Mesenchymal stem cell (in vitro differentiated cells and primary cell): ENCODE results near the gene ADAT2.

Source experiments
- DNase-seq: peaks from one replicate; pipeline ENCODE4 v3.0.0-alpha.2; 2013
- H2AFZ ChIP-seq: one replicate; pipeline ENCODE4 v1.6.1; 2013; ENCODE audit warnings: low read depth, mild to moderate bottlenecking, control low read depth, inconsistent platforms, low read length, moderate library complexity
- H2AK5ac ChIP-seq: 2 replicates; pipeline ENCODE4 v1.6.1; 2013; ENCODE audit warnings: low read length, moderate library complexity, mild to moderate bottlenecking, inconsistent platforms; ENCODE audit not compliant: severe bottlenecking
- H2BK120ac ChIP-seq: one replicate; pipeline ENCODE4 v1.6.1; 2013; ENCODE audit warnings: low read depth, mild to moderate bottlenecking, inconsistent platforms, low read length, moderate library complexity
- H2BK12ac ChIP-seq, 2 experiments: one replicate each; pipeline ENCODE4 v1.6.1; 2013; ENCODE audit warnings: inconsistent platforms in 2 of 2, low read length in 2 of 2, mild to moderate bottlenecking in 2 of 2, moderate library complexity in 2 of 2, control low read depth in 1 of 2
- H2BK15ac ChIP-seq: one replicate; pipeline ENCODE4 v1.6.1; 2013; ENCODE audit warnings: mild to moderate bottlenecking, low read depth, inconsistent platforms; ENCODE audit not compliant: poor library complexity, severe bottlenecking
- H2BK5ac ChIP-seq: 2 replicates; pipeline ENCODE4 v1.6.1; 2013; ENCODE audit warnings: low read depth, mild to moderate bottlenecking, low read length, control low read depth, inconsistent platforms; ENCODE audit not compliant: poor library complexity, severe bottlenecking
- H3K14ac ChIP-seq, 2 experiments: one replicate each; pipeline ENCODE4 v1.6.1; 2013; ENCODE audit warnings: inconsistent platforms in 2 of 2, low read length in 2 of 2, control low read depth in 1 of 2, mild to moderate bottlenecking in 1 of 2, moderate library complexity in 1 of 2
- H3K18ac ChIP-seq, 2 experiments: one replicate each; pipeline ENCODE4 v1.6.1; 2013; ENCODE audit warnings: inconsistent platforms in 2 of 2, low read length in 2 of 2, control low read depth in 1 of 2, low read depth in 1 of 2, mild to moderate bottlenecking in 1 of 2
- H3K23ac ChIP-seq, 2 experiments: one replicate each; pipeline ENCODE4 v1.6.1; 2013; ENCODE audit warnings: inconsistent platforms in 2 of 2, low read length in 2 of 2, mild to moderate bottlenecking in 2 of 2, moderate library complexity in 2 of 2, control low read depth in 1 of 2
- H3K27ac ChIP-seq: 2 replicates; pipeline ENCODE4 v1.5.1; 2013; ENCODE audit warnings: mild to moderate bottlenecking, moderate library complexity, low read length, control low read depth, inconsistent platforms; ENCODE audit not compliant: poor library complexity, severe bottlenecking
- H3K27me3 ChIP-seq, 2 experiments: 2 replicates each; pipeline versions ENCODE4 v1.6.1 to v1.7.0; 2013; ENCODE audit warnings: low read length in 2 of 2, mild to moderate bottlenecking in 2 of 2, moderate library complexity in 2 of 2, control low read depth in 1 of 2, inconsistent platforms in 1 of 2; ENCODE audit not compliant: control insufficient read depth in 1 of 2, insufficient read depth in 1 of 2
- H3K36me3 ChIP-seq, 2 experiments: 2 replicates each; pipeline versions ENCODE4 v1.6.1 to v1.7.0; 2013; ENCODE audit warnings: low read length in 2 of 2, control low read depth in 1 of 2, inconsistent platforms in 1 of 2, low read depth in 1 of 2, mild to moderate bottlenecking in 1 of 2; ENCODE audit not compliant: insufficient read depth in 2 of 2, control insufficient read depth in 1 of 2
- H3K4ac ChIP-seq, 2 experiments: one replicate each; pipeline ENCODE4 v1.6.1; 2013; ENCODE audit warnings: inconsistent platforms in 2 of 2, low read length in 2 of 2, mild to moderate bottlenecking in 2 of 2, moderate library complexity in 2 of 2, control low read depth in 1 of 2, low read depth in 1 of 2
- H3K4me1 ChIP-seq: 2 replicates; pipeline ENCODE4 v1.6.1; 2013; ENCODE audit warnings: low read depth, low read length, control low read depth; ENCODE audit not compliant: control insufficient read depth, insufficient read depth
- H3K4me2 ChIP-seq: 2 replicates; pipeline ENCODE4 v1.6.1; 2013; ENCODE audit warnings: low read length, mild to moderate bottlenecking, inconsistent platforms; ENCODE audit not compliant: poor library complexity, severe bottlenecking
- H3K4me3 ChIP-seq, 2 experiments: 2 replicates each; pipeline versions ENCODE4 v1.5.1 to v1.7.0; 2013; ENCODE audit warnings: low read length in 2 of 2, mild to moderate bottlenecking in 2 of 2, control low read depth in 1 of 2, low read depth in 1 of 2; ENCODE audit not compliant: insufficient read depth in 1 of 2
- H3K79me1 ChIP-seq: replicated peaks from 2 replicates; pipeline ENCODE4 v1.6.1; 2013; ENCODE audit warnings: mild to moderate bottlenecking, control low read depth, low read length, inconsistent platforms; ENCODE audit not compliant: poor library complexity, severe bottlenecking
- H3K9ac ChIP-seq: 2 replicates; pipeline ENCODE4 v1.7.0; 2013; ENCODE audit warnings: mild to moderate bottlenecking, low read length, moderate library complexity
- H3K9me3 ChIP-seq: 2 replicates; pipeline ENCODE4 v1.7.0; 2013; ENCODE audit warnings: mild to moderate bottlenecking, low read length; ENCODE audit not compliant: control insufficient read depth
- H4K8ac ChIP-seq: one replicate; pipeline ENCODE4 v1.6.1; 2013; ENCODE audit warnings: inconsistent platforms, mild to moderate bottlenecking, low read length, moderate library complexity
- H4K91ac ChIP-seq: one replicate; pipeline ENCODE4 v1.6.1; 2013; ENCODE audit warnings: mild to moderate bottlenecking, low read length, inconsistent platforms
- WGBS: methylation state at CpG from one replicate; pipeline ENCODE4 v1.1.7; 2013; ENCODE audit warnings: mixed read lengths; 5-methylcytosine and 5-hydroxymethylcytosine counted together

Gene ADAT2

GRCh38 chr6:143406673-143407072 is 43.8 kb downstream of the ADAT2 start:
- Histone ChIP-seq H2BK12ac (no peak overlapping the region), H2AFZ (no peak overlapping the region), H3K9ac (no peak overlapping the region), H3K27ac (no peak overlapping the region), H3K4me2 (no peak overlapping the region), H3K4ac (no peak overlapping the region), H2BK15ac (no peak overlapping the region), H3K4me3 (no peak overlapping the region), H3K79me1 (no peaks in the 10 kb centered on the region), H3K14ac (no peak overlapping the region), H3K36me3 (no peaks in the 10 kb centered on the region), H2BK5ac (no peak overlapping the region), H3K23ac (no peak overlapping the region), H4K91ac (no peak overlapping the region), H4K8ac (no peak overlapping the region), H2BK120ac (no peak overlapping the region), H3K4me1 (peaks cover 5% of the 10 kb centered on the region), H3K18ac (no peak overlapping the region), H3K27me3 (no peaks in the 10 kb centered on the region), H3K9me3 (no peaks in the 10 kb centered on the region), H2AK5ac (no peak overlapping the region)
- 95% methylated on average over 2 of the region's 3 CpGs for WGBS
- DNase-seq = no peak

GRCh38 chr6:143405373-143406154 is 44.9 kb downstream of the ADAT2 start:
- Histone ChIP-seq H3K14ac (no peak overlapping the region), H2AFZ (no peak overlapping the region), H2BK15ac (no peak overlapping the region), H2BK12ac (no peak overlapping the region), H2BK120ac (no peak overlapping the region), H2BK5ac (no peak overlapping the region), H3K4me3 (no peak overlapping the region), H3K23ac (no peak overlapping the region), H3K27me3 (no peaks in the 10 kb centered on the region), H4K91ac (no peak overlapping the region), H3K79me1 (no peaks in the 10 kb centered on the region), H3K4ac (no peak overlapping the region), H3K36me3 (no peaks in the 10 kb centered on the region), H3K4me2 (no peak overlapping the region), H2AK5ac (no peak overlapping the region), H3K27ac (no peak overlapping the region), H3K18ac (no peak overlapping the region), H3K4me1 (peaks cover 5% of the 10 kb centered on the region), H3K9ac (peak overlapping the region; percentile 59), H3K9me3 (no peaks in the 10 kb centered on the region), H4K8ac (no peak overlapping the region)
- peak; percentile 12 for DNase-seq
- WGBS = 79% methylated on average over 8 of the region's 9 CpGs

GRCh38 chr6:143402721-143403336 is 47.7 kb downstream of the ADAT2 start:
- DNase-seq = no peak
- Histone ChIP-seq H2AFZ (no peak overlapping the region), H2BK15ac (no peak overlapping the region), H4K91ac (no peak overlapping the region), H3K27me3 (no peaks in the 10 kb centered on the region), H3K27ac (no peak overlapping the region), H4K8ac (no peak overlapping the region), H2AK5ac (no peak overlapping the region), H3K4me2 (no peak overlapping the region), H2BK12ac (no peak overlapping the region), H3K9me3 (no peaks in the 10 kb centered on the region), H3K4me1 (peaks cover 1% of the 10 kb centered on the region), H3K79me1 (no peaks in the 10 kb centered on the region), H3K9ac (no peak overlapping the region), H3K4ac (no peak overlapping the region), H3K18ac (no peak overlapping the region), H3K14ac (no peak overlapping the region), H3K23ac (no peak overlapping the region), H3K4me3 (no peak overlapping the region), H3K36me3 (no peaks in the 10 kb centered on the region), H2BK5ac (no peak overlapping the region), H2BK120ac (no peak overlapping the region)
- WGBS = 89% methylated on average over 6 of the region's 7 CpGs

GRCh38 chr6:143401636-143402370 is 48.7 kb downstream of the ADAT2 start:
- no peaks in the 10 kb centered on the region for H3K79me1 ChIP-seq
- 77% methylated on average over 5 of the region's 5 CpGs for WGBS
- no peak overlapping the region for H3K23ac ChIP-seq
- H2AFZ ChIP-seq = no peak overlapping the region
- no peak overlapping the region for H3K9ac ChIP-seq
- H4K8ac ChIP-seq = no peak overlapping the region
- no peak overlapping the region for H3K4me3 ChIP-seq
- H4K91ac ChIP-seq = no peak overlapping the region
- H2BK15ac ChIP-seq = no peak overlapping the region
- H2AK5ac ChIP-seq = no peak overlapping the region
- no peak overlapping the region for H3K14ac ChIP-seq
- no peak overlapping the region for H2BK120ac ChIP-seq
- DNase-seq = no peak
- no peak overlapping the region for H3K27ac ChIP-seq
- no peak overlapping the region for H2BK5ac ChIP-seq
- H3K4me1 ChIP-seq = peaks cover 3% of the 10 kb centered on the region
- no peaks in the 10 kb centered on the region for H3K9me3 ChIP-seq
- H3K4ac ChIP-seq = no peak overlapping the region
- H2BK12ac ChIP-seq = no peak overlapping the region
- no peaks in the 10 kb centered on the region for H3K36me3 ChIP-seq
- H3K27me3 ChIP-seq = no peaks in the 10 kb centered on the region
- H3K4me2 ChIP-seq = no peak overlapping the region
- H3K18ac ChIP-seq = no peak overlapping the region
